ENCODE data around the gene NME2.

NME2 gene

DNA sequence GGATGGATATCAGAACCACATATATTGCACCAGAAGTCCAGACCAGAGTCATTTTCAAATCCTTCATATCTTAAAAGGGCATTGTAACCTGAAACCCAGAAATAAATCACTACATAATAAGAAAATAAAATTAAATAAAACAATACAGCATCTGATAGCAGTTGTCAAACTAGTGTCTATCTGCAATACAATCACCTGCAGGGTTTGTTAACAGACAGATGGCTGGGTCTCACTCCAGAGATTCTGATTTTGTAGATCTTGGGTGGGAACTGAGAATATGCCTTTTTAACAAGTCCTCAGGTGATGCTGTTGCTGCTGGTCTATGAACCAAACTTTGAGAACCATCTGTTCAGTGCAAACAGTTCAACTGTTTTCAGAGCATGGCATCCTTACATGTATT lies 37.6 kb downstream of the NME2 start:
- no peak for DNase-seq (ENCODE audit: low read depth)

GRCh38 chr17:51214920-51215319 lies 48.7 kb downstream of the NME2 start:
- no peak for DNase-seq (ENCODE audit: low read depth)

- no peak for DNase-seq (ENCODE audit: low read depth)
Observed at GRCh38 chr17:51217946-51218345, 51.7 kb downstream of the NME2 start.

GRCh38 chr17:51221322-51221721 lies 55.1 kb downstream of the NME2 start:
- DNase-seq (ENCODE audit: low read depth): no peak

Data from T follicular helper cell (primary cell).